ENCODE measurements around the gene DLD.

GRCh38 chr7:107940951-107941350 lies 50.0 kb downstream of the DLD start:
- TF ChIP-seq, protein P1, sequence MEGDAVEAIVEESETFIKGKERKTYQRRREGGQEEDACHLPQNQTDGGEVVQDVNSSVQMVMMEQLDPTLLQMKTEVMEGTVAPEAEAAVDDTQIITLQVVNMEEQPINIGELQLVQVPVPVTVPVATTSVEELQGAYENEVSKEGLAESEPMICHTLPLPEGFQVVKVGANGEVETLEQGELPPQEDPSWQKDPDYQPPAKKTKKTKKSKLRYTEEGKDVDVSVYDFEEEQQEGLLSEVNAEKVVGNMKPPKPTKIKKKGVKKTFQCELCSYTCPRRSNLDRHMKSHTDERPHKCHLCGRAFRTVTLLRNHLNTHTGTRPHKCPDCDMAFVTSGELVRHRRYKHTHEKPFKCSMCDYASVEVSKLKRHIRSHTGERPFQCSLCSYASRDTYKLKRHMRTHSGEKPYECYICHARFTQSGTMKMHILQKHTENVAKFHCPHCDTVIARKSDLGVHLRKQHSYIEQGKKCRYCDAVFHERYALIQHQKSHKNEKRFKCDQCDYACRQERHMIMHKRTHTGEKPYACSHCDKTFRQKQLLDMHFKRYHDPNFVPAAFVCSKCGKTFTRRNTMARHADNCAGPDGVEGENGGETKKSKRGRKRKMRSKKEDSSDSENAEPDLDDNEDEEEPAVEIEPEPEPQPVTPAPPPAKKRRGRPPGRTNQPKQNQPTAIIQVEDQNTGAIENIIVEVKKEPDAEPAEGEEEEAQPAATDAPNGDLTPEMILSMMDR (IDR thresholded peaks at IDR 0.05), result no peak
- no peak for TF ChIP-seq POLR2A (IDR thresholded peaks at IDR 0.05)
